Measurements from ENCODE around the gene KRT76. TPM values are rescaled to one million over a fixed set of nuclear protein-coding genes. Genes with fewer than 3 reads are reported as not detected.

The KRT76 gene
- total and polyA plus RNA-seq, 10 donors: not detected

- WGBS, 5 donors: 70 to 84% (median 73%) methylated on average over 4 of the region's 4 CpGs
- Histone ChIP-seq H3K4me3 (no peak overlapping the region), H3K27me3 (replicated peaks in 1 of 7) (peaks cover 0 to 16% (median 0%) of the 10 kb centered on the region in 7 donors), H3K4me1 (no peaks in the 10 kb centered on the region), H3K36me3 (no peaks in the 10 kb centered on the region), H3K9me3 (no peaks in the 10 kb centered on the region), H3K27ac (no peak overlapping the region)
- intact Hi-C loops (cut with DNase I; ENCODE audit: low total_unique reads): no loop called here
- DNase-seq: no peak
- TF ChIP-seq POLR2A (IDR thresholded peaks at IDR 0.05): no peak
- no peak for TF ChIP-seq CTCF (IDR thresholded peaks at IDR 0.05 in 8 of 11, conservative IDR thresholded peaks at IDR 0.05 in 3 of 11)
- TF ChIP-seq POLR2AphosphoS5 (IDR thresholded peaks at IDR 0.05): no peak
These were observed 4.4 kb upstream of the KRT76 start for GRCh38 chr12:52781399-52782082.

GRCh38 chr12:52779914-52780313, 2.8 kb upstream of the KRT76 start:
- Histone ChIP-seq H3K36me3 (no peaks in the 10 kb centered on the region), H3K4me3 (no peak overlapping the region), H3K27ac (no peak overlapping the region), H3K27me3 (replicated peaks in 1 of 7) (peaks cover 0 to 18% (median 0%) of the 10 kb centered on the region in 7 donors), H3K9me3 (no peaks in the 10 kb centered on the region), H3K4me1 (no peaks in the 10 kb centered on the region)
- no peak for DNase-seq
- TF ChIP-seq POLR2AphosphoS5 (IDR thresholded peaks at IDR 0.05) (no peak), CTCF (IDR thresholded peaks at IDR 0.05 in 8 of 11, conservative IDR thresholded peaks at IDR 0.05 in 3 of 11) (no peak), POLR2A (IDR thresholded peaks at IDR 0.05) (no peak)
- 85 to 95% (median 93%) methylated on average over 6 of the region's 6 CpGs for WGBS, 5 donors
- intact Hi-C loops (cut with DNase I; ENCODE audit: low total_unique reads): no loop called here

- H3K36me3 ChIP-seq: no peaks in the 10 kb centered on the region
- intact Hi-C loops (cut with DNase I; ENCODE audit: low total_unique reads): no loop called here
- H3K27me3 ChIP-seq (replicated peaks in 1 of 7): peaks cover 0 to 26% (median 0%) of the 10 kb centered on the region in 7 donors
- H3K4me1 ChIP-seq: no peaks in the 10 kb centered on the region
- no peak for DNase-seq
- no peak overlapping the region for H3K27ac ChIP-seq
- WGBS, 5 donors: 87 to 96% (median 90%) methylated on average over 2 of the region's 2 CpGs
- H3K4me3 ChIP-seq: no peak overlapping the region
- no peaks in the 10 kb centered on the region for H3K9me3 ChIP-seq
- TF ChIP-seq POLR2A (IDR thresholded peaks at IDR 0.05) (no peak), POLR2AphosphoS5 (IDR thresholded peaks at IDR 0.05) (no peak)
These were observed 1.7 kb upstream of the KRT76 start for GRCh38 chr12:52778833-52779232.

- Histone ChIP-seq H3K4me1 (no peaks in the 10 kb centered on the region), H3K27me3 (replicated peaks in 1 of 7) (peaks cover 0 to 26% (median 0%) of the 10 kb centered on the region in 7 donors), H3K9me3 (no peaks in the 10 kb centered on the region), H3K4me3 (no peak overlapping the region), H3K27ac (no peak overlapping the region), H3K36me3 (no peaks in the 10 kb centered on the region)
- TF ChIP-seq CTCF (IDR thresholded peaks at IDR 0.05 in 8 of 11, conservative IDR thresholded peaks at IDR 0.05 in 3 of 11): no peak
- TF ChIP-seq POLR2A (IDR thresholded peaks at IDR 0.05): no peak
- TF ChIP-seq POLR2AphosphoS5 (IDR thresholded peaks at IDR 0.05): no peak
- 85 to 95% (median 89%) methylated on average over 4 of the region's 4 CpGs for WGBS, 5 donors
- DNase-seq: no peak
- intact Hi-C loops (cut with DNase I; ENCODE audit: low total_unique reads): no loop called here
These were observed 421 bp upstream of the KRT76 start for GRCh38 chr12:52777566-52777965.

All from spleen (tissue), 11 donors.